ENCODE results near the gene EVI5. TPM values are rescaled to one million over a fixed set of nuclear protein-coding genes. Genes with fewer than 3 reads are reported as not detected.

The EVI5 gene
- total and polyA plus RNA-seq, 2 experiments from 2014 or later, result 24.9 to 29.0 TPM

DNA sequence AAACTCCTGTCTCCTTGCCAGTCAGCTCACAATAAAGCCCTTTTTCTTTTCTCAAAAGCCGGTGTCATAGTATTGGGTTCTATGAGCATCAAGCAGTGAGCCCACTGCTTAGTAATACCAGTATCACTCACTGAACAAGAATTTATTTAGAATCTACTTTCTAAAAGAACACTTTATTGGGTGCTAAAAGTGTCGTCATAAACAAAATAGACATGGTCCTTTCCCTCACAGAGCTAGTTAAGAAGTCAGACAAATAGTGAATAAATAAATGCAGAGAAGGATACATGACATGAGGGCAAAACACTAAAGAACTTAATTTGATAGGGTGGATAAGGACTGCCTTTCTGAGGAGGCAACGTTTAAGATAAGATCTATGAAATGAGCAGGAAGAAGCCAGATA lies 32.2 kb downstream of the EVI5 start:
- H3K4me2 ChIP-seq, result no peak overlapping the region
- peaks cover 97% of the 10 kb centered on the region for H3K79me2 ChIP-seq

DNA sequence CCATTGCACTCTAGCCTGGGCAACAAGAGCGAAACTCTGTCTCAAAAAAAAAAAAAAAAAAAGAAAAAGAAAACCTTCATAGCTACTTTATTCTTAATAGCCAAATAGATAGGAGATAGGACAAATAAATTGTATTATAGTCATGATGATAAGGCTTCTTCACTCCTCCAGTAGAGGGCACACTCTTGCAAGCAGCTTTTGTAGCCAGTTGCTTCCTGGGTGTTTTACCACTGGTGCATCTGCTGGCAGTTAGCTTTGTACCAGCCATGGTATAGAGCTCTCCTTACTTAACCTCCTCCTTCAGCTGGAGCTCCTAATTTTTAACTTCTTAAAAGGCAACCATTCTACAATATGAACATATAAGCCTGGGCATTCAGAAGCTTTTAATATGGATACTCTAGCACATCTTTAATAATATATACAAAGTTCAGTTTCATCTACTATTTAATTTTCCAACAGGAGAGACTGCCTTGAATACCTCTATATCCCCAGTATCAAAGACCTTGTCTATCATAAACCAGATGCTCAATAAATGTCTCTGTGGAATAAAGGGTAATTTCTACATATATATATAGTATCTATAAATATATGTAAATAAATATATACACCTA lies 35.8 kb downstream of the EVI5 start:
- Histone ChIP-seq H3K79me2 (peaks cover 90% of the 10 kb centered on the region), H3K4me1 (ENCODE audit: insufficient read depth) (no peaks in the 10 kb centered on the region), H3K27me3 (no peaks in the 10 kb centered on the region), H3K4me2 (no peak overlapping the region), H3K4me3 (no peak overlapping the region), H3K36me3 (replicated peaks; ENCODE audit: insufficient read depth, low read depth) (no peaks in the 10 kb centered on the region), H3K9me3 (ENCODE audit: low read depth) (no peaks in the 10 kb centered on the region), H2AFZ (no peak overlapping the region), H3K9me2 (replicated peaks; ENCODE audit: insufficient read depth) (no peaks in the 10 kb centered on the region), H3K27ac (no peak overlapping the region), H4K20me1 (ENCODE audit: insufficient read depth, poor library complexity, severe bottlenecking) (peaks cover 8% of the 10 kb centered on the region)
- DNase-seq (ENCODE audit: low spot score), result peak; percentile 61
- 100% methylated on average over 1 of the region's 1 CpG for WGBS (ENCODE audit: low lambda C conversion rate, missing lambda C conversion rate)
- TF ChIP-seq, protein P1, sequence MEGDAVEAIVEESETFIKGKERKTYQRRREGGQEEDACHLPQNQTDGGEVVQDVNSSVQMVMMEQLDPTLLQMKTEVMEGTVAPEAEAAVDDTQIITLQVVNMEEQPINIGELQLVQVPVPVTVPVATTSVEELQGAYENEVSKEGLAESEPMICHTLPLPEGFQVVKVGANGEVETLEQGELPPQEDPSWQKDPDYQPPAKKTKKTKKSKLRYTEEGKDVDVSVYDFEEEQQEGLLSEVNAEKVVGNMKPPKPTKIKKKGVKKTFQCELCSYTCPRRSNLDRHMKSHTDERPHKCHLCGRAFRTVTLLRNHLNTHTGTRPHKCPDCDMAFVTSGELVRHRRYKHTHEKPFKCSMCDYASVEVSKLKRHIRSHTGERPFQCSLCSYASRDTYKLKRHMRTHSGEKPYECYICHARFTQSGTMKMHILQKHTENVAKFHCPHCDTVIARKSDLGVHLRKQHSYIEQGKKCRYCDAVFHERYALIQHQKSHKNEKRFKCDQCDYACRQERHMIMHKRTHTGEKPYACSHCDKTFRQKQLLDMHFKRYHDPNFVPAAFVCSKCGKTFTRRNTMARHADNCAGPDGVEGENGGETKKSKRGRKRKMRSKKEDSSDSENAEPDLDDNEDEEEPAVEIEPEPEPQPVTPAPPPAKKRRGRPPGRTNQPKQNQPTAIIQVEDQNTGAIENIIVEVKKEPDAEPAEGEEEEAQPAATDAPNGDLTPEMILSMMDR (IDR thresholded peaks at IDR 0.05; ENCODE audit: poor library complexity), result peak; percentile 52
- no peak for TF ChIP-seq EZH2phosphoT487 (IDR thresholded peaks at IDR 0.05; ENCODE audit: low read depth, severe bottlenecking, unreplicated experiment)

More for the DNA sequence above, 32.2 kb downstream of the EVI5 start:
- Histone ChIP-seq H3K27me3 (no peaks in the 10 kb centered on the region), H4K20me1 (ENCODE audit: insufficient read depth, poor library complexity, severe bottlenecking) (peaks cover 14% of the 10 kb centered on the region), H2AFZ (no peak overlapping the region), H3K9me2 (replicated peaks; ENCODE audit: insufficient read depth) (no peaks in the 10 kb centered on the region), H3K36me3 (replicated peaks; ENCODE audit: insufficient read depth, low read depth) (no peaks in the 10 kb centered on the region), H3K9me3 (ENCODE audit: low read depth) (no peaks in the 10 kb centered on the region), H3K4me3 (no peak overlapping the region), H3K27ac (no peak overlapping the region), H3K4me1 (ENCODE audit: insufficient read depth) (no peaks in the 10 kb centered on the region)
- WGBS (ENCODE audit: low lambda C conversion rate, missing lambda C conversion rate), result 44% methylated on average over 3 of the region's 3 CpGs
- TF ChIP-seq EZH2phosphoT487 (IDR thresholded peaks at IDR 0.05; ENCODE audit: low read depth, severe bottlenecking, unreplicated experiment) (no peak), EZH2 (IDR thresholded peaks at IDR 0.05; ENCODE audit: borderline replicate concordance) (no peak)
- TF ChIP-seq, protein P1 (IDR thresholded peaks at IDR 0.05; ENCODE audit: poor library complexity), result no peak
- no peak for DNase-seq (ENCODE audit: low spot score)

DNA sequence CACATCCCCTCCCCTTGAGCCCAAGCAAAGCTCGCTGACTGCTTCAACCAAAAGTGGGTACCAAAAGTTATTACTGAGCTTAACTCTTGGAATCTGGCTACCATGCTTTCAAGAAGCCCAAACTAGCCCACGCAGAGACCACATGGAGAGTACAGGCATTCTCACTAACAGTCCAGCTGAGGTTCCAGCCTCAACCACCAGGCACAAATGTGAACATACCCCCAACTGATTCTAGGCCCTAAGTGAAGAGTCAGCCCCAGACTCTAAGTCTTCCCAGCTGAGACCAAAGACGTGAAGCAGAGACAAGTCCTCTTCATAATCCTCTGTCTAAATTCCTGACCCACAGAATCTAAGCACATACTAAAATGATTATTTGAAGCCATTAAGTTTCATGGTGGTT lies 36.8 kb downstream of the EVI5 start:
- Histone ChIP-seq H2AFZ (no peak overlapping the region), H3K4me3 (no peak overlapping the region), H3K4me2 (no peak overlapping the region), H3K36me3 (replicated peaks; ENCODE audit: insufficient read depth, low read depth) (no peaks in the 10 kb centered on the region), H3K27me3 (no peaks in the 10 kb centered on the region), H4K20me1 (ENCODE audit: insufficient read depth, poor library complexity, severe bottlenecking) (peaks cover 8% of the 10 kb centered on the region), H3K4me1 (ENCODE audit: insufficient read depth) (no peaks in the 10 kb centered on the region), H3K79me2 (peaks cover 88% of the 10 kb centered on the region), H3K27ac (no peak overlapping the region), H3K9me3 (ENCODE audit: low read depth) (no peaks in the 10 kb centered on the region), H3K9me2 (replicated peaks; ENCODE audit: insufficient read depth) (no peaks in the 10 kb centered on the region)
- TF ChIP-seq EZH2 (IDR thresholded peaks at IDR 0.05; ENCODE audit: borderline replicate concordance), result no peak
- no peak for TF ChIP-seq EZH2phosphoT487 (IDR thresholded peaks at IDR 0.05; ENCODE audit: low read depth, severe bottlenecking, unreplicated experiment)
- TF ChIP-seq, protein P1 (IDR thresholded peaks at IDR 0.05; ENCODE audit: poor library complexity), result no peak
- 87% methylated on average over 3 of the region's 3 CpGs for WGBS (ENCODE audit: low lambda C conversion rate, missing lambda C conversion rate)
- no peak for DNase-seq (ENCODE audit: low spot score)

Measured in hepatocyte (in vitro differentiated cells).